ENCODE results near the gene RBFOX2.
"Not testable (repeated sequence)": the region's sequence is repeated elsewhere in the genome, so short reads cannot be mapped to it uniquely, and the experiment has no call there.

The RBFOX2 gene

GRCh38 chr22:35775339-35775738 lies 253.3 kb downstream of the RBFOX2 start:
- DNase-seq (ENCODE audit: low read depth), result no peak

GRCh38 chr22:35769974-35770373 lies 258.6 kb downstream of the RBFOX2 start:
- DNase-seq (ENCODE audit: low read depth), result no peak

- no peak for DNase-seq (ENCODE audit: low read depth)
Measured at GRCh38 chr22:35766654-35767580, 261.7 kb downstream of the RBFOX2 start.

- no peak for DNase-seq (ENCODE audit: low read depth)
Measured at GRCh38 chr22:35761037-35761436, 267.6 kb downstream of the RBFOX2 start.

- DNase-seq (ENCODE audit: low read depth), result no peak
Measured at GRCh38 chr22:35758394-35758793, 270.2 kb downstream of the RBFOX2 start.

- DNase-seq (ENCODE audit: low read depth), result no peak
Measured at GRCh38 chr22:35756722-35757121, 271.9 kb downstream of the RBFOX2 start.

- no peak for DNase-seq (ENCODE audit: low read depth)
Measured at GRCh38 chr22:35754761-35755160, 273.9 kb downstream of the RBFOX2 start.

GRCh38 chr22:35752863-35753189 lies 275.8 kb downstream of the RBFOX2 start:
- no peak for DNase-seq (ENCODE audit: low read depth)

GRCh38 chr22:35752006-35752862 lies 276.4 kb downstream of the RBFOX2 start:
- no peak for DNase-seq (ENCODE audit: low read depth)

- no peak for DNase-seq (ENCODE audit: low read depth)
Measured at GRCh38 chr22:35749808-35750207, 278.8 kb downstream of the RBFOX2 start.

- no peak for DNase-seq (ENCODE audit: low read depth)
Measured at GRCh38 chr22:35746946-35747703, 281.5 kb downstream of the RBFOX2 start.

GRCh38 chr22:35746248-35746647 lies 282.4 kb downstream of the RBFOX2 start:
- no peak for DNase-seq (ENCODE audit: low read depth)

GRCh38 chr22:35743326-35743860 lies 285.2 kb downstream of the RBFOX2 start:
- no peak for DNase-seq (ENCODE audit: low read depth)

- no peak for DNase-seq (ENCODE audit: low read depth)
Measured at GRCh38 chr22:35742342-35743100, 286.1 kb downstream of the RBFOX2 start.

GRCh38 chr22:35740616-35741015 lies 288.0 kb downstream of the RBFOX2 start:
- no peak for DNase-seq (ENCODE audit: low read depth)

GRCh38 chr22:35739931-35740380 lies 288.7 kb downstream of the RBFOX2 start:
- no peak for DNase-seq (ENCODE audit: low read depth)

GRCh38 chr22:35739076-35739930 lies 289.3 kb downstream of the RBFOX2 start:
- no peak for DNase-seq (ENCODE audit: low read depth)

GRCh38 chr22:35737886-35738285 lies 290.7 kb downstream of the RBFOX2 start:
- not testable (repeated sequence) for DNase-seq (ENCODE audit: low read depth)

- no peak for DNase-seq (ENCODE audit: low read depth)
Measured at GRCh38 chr22:35736701-35737100, 291.9 kb downstream of the RBFOX2 start.

GRCh38 chr22:35736166-35736565 lies 292.5 kb downstream of the RBFOX2 start:
- DNase-seq (ENCODE audit: low read depth), result no peak

All from stimulated activated CD8-positive, alpha-beta memory T cell treated with anti-CD3 and anti-CD28 coated beads, Interleukin-4, amount 100 ng/mL, for 24 hours (primary cell).